MCF 10A (cell line): ENCODE measurements around the gene MEI1. TPM values are rescaled to one million over a fixed set of nuclear protein-coding genes. Genes with fewer than 3 reads are reported as not detected.

Experiments
- BruUV-seq: library from RNA; stranded (reverse); fragments of 400-500 nt; replicated peaks from 2 replicates; lab custom pipeline; 2021; lab: Mats Ljungman, UMichigan
- CTCF ChIA-PET: fragments of 300-600 bp; sonication (Branson Sonifier 250); formaldehyde crosslinking; extraction: SDS; loops from one replicate; lab custom pipeline; 2021; ENCODE audit warnings: antibody characterized with exemption, inconsistent platforms; lab: Yijun Ruan, JAX
- POLR2A ChIA-PET: fragments of 300-600, 350-650 bp; sonication (Branson Sonifier 250); formaldehyde crosslinking; extraction: SDS; loops from one replicate; lab custom pipeline; 2020; ENCODE audit warnings: antibody characterized with exemption, inconsistent platforms; lab: Yijun Ruan, JAX
- DNase-seq: peaks from one replicate; pipeline ENCODE4 v3.0.0-alpha.2; 2018; ENCODE audit not compliant: unreplicated experiment
- H3K27ac Mint-ChIP-seq: one replicate; pipeline ENCODE4 v1.8.0; 2022; ENCODE audit warnings: mild to moderate bottlenecking, low read depth, mixed read lengths; ENCODE audit not compliant: unreplicated experiment
- H3K27me3 Mint-ChIP-seq: one replicate; pipeline ENCODE4 v1.8.0; 2022; ENCODE audit warnings: mixed read lengths; ENCODE audit not compliant: insufficient read depth, unreplicated experiment
- H3K36me3 Mint-ChIP-seq: one replicate; pipeline ENCODE4 v1.8.0; 2022; ENCODE audit warnings: mild to moderate bottlenecking, moderate library complexity, mixed read lengths; ENCODE audit not compliant: insufficient read depth, unreplicated experiment
- H3K4me1 Mint-ChIP-seq: one replicate; pipeline ENCODE4 v1.8.0; 2022; ENCODE audit warnings: mixed read lengths; ENCODE audit not compliant: insufficient read depth, unreplicated experiment
- H3K4me3 Mint-ChIP-seq: one replicate; pipeline ENCODE4 v1.8.0; 2022; ENCODE audit warnings: mild to moderate bottlenecking, moderate library complexity, mixed read lengths; ENCODE audit not compliant: unreplicated experiment
- H3K9me3 Mint-ChIP-seq: one replicate; pipeline ENCODE4 v1.8.0; 2022; ENCODE audit warnings: mixed read lengths; ENCODE audit not compliant: unreplicated experiment
- intact Hi-C: fragments of 100-400 bp; cut with micrococcal nuclease; formaldehyde crosslinking; loops from 2 replicates; pipeline ENCODE4 v1.14.1; 2022
- total RNA-seq: library from RNA; stranded (reverse); gene quantifications from 2 replicates; pipeline ENCODE4 v1.2.3, GENCODE V29; 2022
- TF ChIP-seq, protein P1 (sequence below): fragments of 200-600 bp; IDR thresholded peaks from one replicate; pipeline ENCODE4 v1.8.0; 2022; ENCODE audit warnings: antibody characterized with exemption, mild to moderate bottlenecking; ENCODE audit not compliant: unreplicated experiment

MEI1 gene
- total RNA-seq, 1 experiment from 2014 or later, result not detected

DNA sequence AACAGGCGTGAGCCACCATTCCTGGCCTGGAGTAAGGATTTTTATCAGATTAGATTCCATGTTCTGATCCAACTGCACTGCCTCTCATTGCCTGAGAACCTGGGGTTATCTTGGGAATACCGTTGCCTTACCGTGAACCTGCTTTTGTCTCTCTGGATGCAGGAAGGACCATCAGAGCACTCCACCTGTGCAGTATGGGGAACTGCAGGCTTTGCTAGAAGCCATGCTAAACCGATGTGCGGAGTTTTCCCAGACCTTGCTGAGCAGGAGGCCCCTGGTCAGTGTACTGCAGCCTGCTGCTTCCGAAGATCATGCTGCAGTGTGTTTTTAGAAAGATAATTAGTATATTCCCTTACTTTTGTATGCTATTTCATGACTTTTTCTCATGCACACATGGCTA is 43.6 kb downstream of the MEI1 start:
- Mint-ChIP-seq H3K27ac (no peak overlapping the region), H3K9me3 (no peaks in the 10 kb centered on the region), H3K36me3 (no peaks in the 10 kb centered on the region), H3K27me3 (no peaks in the 10 kb centered on the region), H3K4me1 (no peaks in the 10 kb centered on the region), H3K4me3 (no peak overlapping the region)
- intact Hi-C loops, result no loop called here
- no peak for DNase-seq
- BruUV-seq, result no TSS peak
- POLR2A ChIA-PET, result interaction anchor here (0.6 kb wide), 1 partner anchor 40 kb away, joined by 5 read pairs; no protein-coding TSS in a partner anchor
- CTCF ChIA-PET, result interaction anchor here (0.8 to 1.0 kb wide), 2 partner anchors 46 to 79 kb away, joined by 3 to 4 read pairs; no protein-coding TSS in a partner anchor
- TF ChIP-seq, protein P1, sequence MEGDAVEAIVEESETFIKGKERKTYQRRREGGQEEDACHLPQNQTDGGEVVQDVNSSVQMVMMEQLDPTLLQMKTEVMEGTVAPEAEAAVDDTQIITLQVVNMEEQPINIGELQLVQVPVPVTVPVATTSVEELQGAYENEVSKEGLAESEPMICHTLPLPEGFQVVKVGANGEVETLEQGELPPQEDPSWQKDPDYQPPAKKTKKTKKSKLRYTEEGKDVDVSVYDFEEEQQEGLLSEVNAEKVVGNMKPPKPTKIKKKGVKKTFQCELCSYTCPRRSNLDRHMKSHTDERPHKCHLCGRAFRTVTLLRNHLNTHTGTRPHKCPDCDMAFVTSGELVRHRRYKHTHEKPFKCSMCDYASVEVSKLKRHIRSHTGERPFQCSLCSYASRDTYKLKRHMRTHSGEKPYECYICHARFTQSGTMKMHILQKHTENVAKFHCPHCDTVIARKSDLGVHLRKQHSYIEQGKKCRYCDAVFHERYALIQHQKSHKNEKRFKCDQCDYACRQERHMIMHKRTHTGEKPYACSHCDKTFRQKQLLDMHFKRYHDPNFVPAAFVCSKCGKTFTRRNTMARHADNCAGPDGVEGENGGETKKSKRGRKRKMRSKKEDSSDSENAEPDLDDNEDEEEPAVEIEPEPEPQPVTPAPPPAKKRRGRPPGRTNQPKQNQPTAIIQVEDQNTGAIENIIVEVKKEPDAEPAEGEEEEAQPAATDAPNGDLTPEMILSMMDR, result no peak

DNA sequence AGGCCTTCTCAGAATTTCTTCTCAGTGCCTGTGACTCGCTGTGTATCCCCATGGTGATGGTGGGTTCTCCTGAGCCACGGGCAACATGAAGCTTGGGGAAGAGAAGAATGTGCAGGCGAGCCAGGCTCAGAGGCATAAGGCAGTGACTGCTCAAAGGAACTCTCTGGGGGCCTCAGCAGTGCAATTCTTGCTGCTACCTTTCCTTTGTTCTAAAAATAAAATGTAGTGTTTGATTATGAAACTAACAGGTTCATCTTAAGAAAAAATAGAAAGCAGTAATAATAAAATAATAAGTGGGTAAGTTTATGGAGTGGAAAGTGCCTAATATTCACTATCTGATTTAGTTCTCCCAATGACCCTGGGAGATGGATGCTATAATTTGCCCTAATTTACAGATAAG is 46.7 kb downstream of the MEI1 start:
- POLR2A ChIA-PET, result interaction anchor here (0.6 to 1.8 kb wide), 5 partner anchors 14 to 201 kb away, joined by 3 to 16 read pairs (median 3); partner anchors contain the start of genes CCDC134 and CENPM
- TF ChIP-seq, protein P1, result no peak
- CTCF ChIA-PET, result interaction anchor here (0.5 to 2.9 kb wide), 27 partner anchors 9 to 621 kb away, joined by 3 to 20 read pairs (median 4); partner anchors contain the start of gene CCDC134
- no TSS peak for BruUV-seq
- Mint-ChIP-seq H3K27ac (no peak overlapping the region), H3K27me3 (peaks cover 19% of the 10 kb centered on the region), H3K36me3 (no peaks in the 10 kb centered on the region), H3K4me3 (no peak overlapping the region), H3K4me1 (no peaks in the 10 kb centered on the region), H3K9me3 (no peaks in the 10 kb centered on the region)
- no peak for DNase-seq
- intact Hi-C loops, result loop anchor here (1.0 kb wide), 3 partner anchors 55 to 195 kb away; no protein-coding TSS in a partner anchor

DNA sequence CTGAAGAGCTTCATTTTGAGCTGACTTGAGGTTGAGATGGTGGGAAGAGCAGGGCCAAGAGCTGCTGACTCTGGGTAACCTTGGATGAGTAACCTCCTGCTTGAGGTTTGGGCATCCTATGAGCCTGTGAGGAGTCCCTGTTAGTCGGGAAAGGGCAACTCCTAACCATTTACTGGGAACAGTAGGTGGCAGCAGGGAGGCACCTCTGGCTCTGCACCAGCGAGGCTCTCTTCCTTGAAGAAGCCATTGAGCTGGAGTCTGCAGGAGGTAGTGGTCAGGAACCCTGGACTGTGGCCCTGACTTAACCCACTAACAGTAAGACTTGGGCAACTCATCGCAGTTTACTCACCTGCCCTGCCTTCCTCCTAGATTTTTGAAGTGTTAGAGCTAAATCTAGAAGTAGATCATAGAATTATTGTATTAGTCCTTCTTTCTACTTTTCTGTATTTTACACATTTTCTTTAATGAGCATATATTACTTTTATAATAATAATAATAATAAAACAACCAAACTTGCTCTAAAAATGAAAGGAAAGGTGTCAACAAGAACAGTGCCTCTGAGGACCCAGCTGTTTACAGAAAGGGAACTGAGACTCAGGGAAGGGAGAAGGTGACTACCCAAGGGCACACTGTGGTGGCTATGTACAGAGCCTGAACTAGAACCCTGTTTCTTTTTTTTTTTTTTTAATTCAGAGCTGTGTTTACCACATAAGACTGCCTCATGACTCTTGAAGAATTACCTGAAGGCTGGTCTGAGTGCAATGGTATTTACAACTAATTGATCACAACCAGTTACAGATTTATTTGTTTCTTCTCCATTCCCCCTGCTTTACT is 47.5 kb downstream of the MEI1 start:
- no peaks in the 10 kb centered on the region for H3K4me1 Mint-ChIP-seq
- ChIA-PET POLR2A (interaction anchor here (1.0 to 2.4 kb wide), 5 partner anchors 14 to 85 kb away, joined by 3 to 16 read pairs (median 8); partner anchors contain the start of genes CCDC134 and SREBF2), CTCF (interaction anchor here (0.5 to 2.9 kb wide), 50 partner anchors 8 to 1134 kb away, joined by 3 to 20 read pairs (median 4); partner anchors contain the start of gene CCDC134)
- H3K4me3 Mint-ChIP-seq, result no peak overlapping the region
- DNase-seq, result peak; percentile 90
- intact Hi-C loops, result loop anchor here (1.0 kb wide), 3 partner anchors 55 to 195 kb away; no protein-coding TSS in a partner anchor
- BruUV-seq, result no TSS peak
- no peaks in the 10 kb centered on the region for H3K9me3 Mint-ChIP-seq
- TF ChIP-seq, protein P1, result peak; percentile 67
- H3K36me3 Mint-ChIP-seq, result no peaks in the 10 kb centered on the region
- peaks cover 19% of the 10 kb centered on the region for H3K27me3 Mint-ChIP-seq
- no peak overlapping the region for H3K27ac Mint-ChIP-seq
